Measurements from ENCODE around the gene ATXN2.

GRCh38 chr12:111462210-111462769, 136.8 kb downstream of the ATXN2 start:
- TF ChIP-seq CTCF (IDR thresholded peaks at IDR 0.05), result no peak
- TF ChIP-seq EZH2 (IDR thresholded peaks at IDR 0.05), result no peak
- no peak for TF ChIP-seq EZH2phosphoT487 (IDR thresholded peaks at IDR 0.05)

Measured in neural progenitor cell (in vitro differentiated cells).